DND-41 (cell line): ENCODE data around the gene CEP41.

Experiments
- ATAC-seq: fragments of 200-7000 bp; cut with Tn5 transposase; 3 replicates; pipeline ENCODE4 v1.9.1; 2021; ENCODE audit warnings: low read depth; ENCODE audit not compliant: insufficient read depth
- DNase-seq: peaks from one replicate; pipeline ENCODE4 v3.0.0-alpha.2; 2020
- H2AFZ ChIP-seq: 2 replicates; pipeline ENCODE4 v1.6.0; 2012; ENCODE audit warnings: low read depth, low read length
- H3K27ac ChIP-seq: 2 replicates; pipeline ENCODE4 v1.5.1; 2012; ENCODE audit warnings: low read length, inconsistent platforms
- H3K27me3 ChIP-seq: fragments of 200-600 bp; sonication (generic); 2 replicates; pipeline ENCODE4 v1.6.0; 2012; ENCODE audit warnings: low read length, mild to moderate bottlenecking, inconsistent platforms; ENCODE audit not compliant: insufficient read depth, poor library complexity
- H3K36me3 ChIP-seq: 2 replicates; pipeline ENCODE4 v1.5.1; 2012; ENCODE audit warnings: low read length, inconsistent platforms; ENCODE audit not compliant: insufficient read depth
- H3K4me1 ChIP-seq: 2 replicates; pipeline ENCODE4 v1.5.1; 2012; ENCODE audit warnings: mild to moderate bottlenecking, low read length; ENCODE audit not compliant: insufficient read depth
- H3K4me2 ChIP-seq: 2 replicates; pipeline ENCODE4 v1.6.0; 2012; ENCODE audit warnings: mild to moderate bottlenecking, moderate library complexity, low read length, inconsistent platforms; ENCODE audit not compliant: insufficient read depth
- H3K4me3 ChIP-seq, 2 experiments: fragments of 200-600 bp in 1 of 2; shearing (Covaris generic) in 1 of 2; 2 replicates each; pipeline ENCODE4 v1.5.1; 2012 to 2016; ENCODE audit warnings: inconsistent platforms in 2 of 2, low read length in 2 of 2, mild to moderate bottlenecking in 2 of 2, low read depth in 1 of 2, moderate library complexity in 1 of 2
- H3K79me2 ChIP-seq: 2 replicates; pipeline ENCODE4 v1.6.0; 2012; ENCODE audit warnings: low read length, inconsistent platforms; ENCODE audit not compliant: insufficient read depth
- H3K9ac ChIP-seq: 2 replicates; pipeline ENCODE4 v1.6.0; 2012; ENCODE audit warnings: low read depth, mild to moderate bottlenecking, inconsistent platforms, low read length, moderate library complexity
- H3K9me3 ChIP-seq: 2 replicates; pipeline ENCODE4 v1.5.1; 2012; ENCODE audit warnings: low read length, moderate library complexity, mild to moderate bottlenecking, inconsistent platforms; ENCODE audit not compliant: insufficient read depth, severe bottlenecking
- H4K20me1 ChIP-seq: 2 replicates; pipeline ENCODE4 v1.6.0; 2012; ENCODE audit warnings: low read length; ENCODE audit not compliant: insufficient read depth
- CTCF ChIP-seq: IDR thresholded peaks from 2 replicates; pipeline ENCODE4 v1.5.1; 2012; ENCODE audit warnings: borderline replicate concordance, low read length, moderate library complexity, mild to moderate bottlenecking; ENCODE audit not compliant: poor library complexity, severe bottlenecking; ENCODE audit errors: extremely low read depth
- EZH2 ChIP-seq: IDR thresholded peaks from 3 replicates; pipeline ENCODE4 v1.6.1; 2012; ENCODE audit warnings: borderline replicate concordance, low read depth, mild to moderate bottlenecking, moderate library complexity, low read length, inconsistent platforms; ENCODE audit not compliant: severe bottlenecking

The CEP41 gene

DNA sequence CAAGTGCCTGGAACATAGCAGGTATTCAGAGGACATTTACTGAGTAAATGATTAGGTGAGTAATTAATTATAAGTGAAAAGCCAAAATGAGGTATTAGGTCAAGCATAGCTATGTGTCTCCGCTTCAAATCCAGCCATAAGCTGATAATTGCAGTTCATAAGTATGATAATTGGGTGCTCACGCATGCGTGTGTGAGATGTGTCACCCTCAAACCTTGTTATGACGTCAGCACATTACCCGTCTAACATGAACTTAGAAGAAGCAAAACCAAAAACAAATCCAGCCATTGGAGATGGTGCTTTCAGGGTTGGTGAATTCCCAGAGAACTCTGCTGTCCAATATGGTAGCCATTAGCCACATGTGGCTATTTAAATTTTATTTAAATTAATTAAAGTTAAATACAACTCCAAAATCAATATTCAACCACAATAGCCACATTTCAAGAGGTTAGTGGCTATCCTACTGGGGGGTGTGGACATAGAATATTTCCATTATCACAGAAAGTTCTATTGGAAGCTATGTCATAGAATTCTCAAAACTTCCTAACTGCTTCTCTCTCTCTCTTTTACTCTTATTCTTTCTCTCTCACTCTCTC lies 96.4 kb downstream of the CEP41 start, which contains the start of gene CPA5:
Gene CPA5 (plus strand): TSS at position 546 of the 596 bp plus-strand sequence. CDS start 1,670 bp downstream, outside the sequence.
- no peaks in the 10 kb centered on the region for H4K20me1 ChIP-seq
- TF ChIP-seq CTCF (no peak), EZH2 (no peak)
- no peak within 1 kb of the TSS for H3K4me2 ChIP-seq
- no peaks in the 10 kb centered on the region for H3K36me3 ChIP-seq
- H3K9me3 ChIP-seq = no peaks in the 10 kb centered on the region
- no peaks in the 10 kb centered on the region for H3K4me1 ChIP-seq
- H3K27me3 ChIP-seq = no peaks in the 10 kb centered on the region
- no peak within 1 kb of the TSS for H3K4me3 ChIP-seq
- DNase-seq (no peak), ATAC-seq (no peak)
- H3K27ac ChIP-seq = no peak within 1 kb of the TSS
- H2AFZ ChIP-seq = no peak within 1 kb of the TSS
- no peaks in the 10 kb centered on the region for H3K79me2 ChIP-seq
- no peak within 1 kb of the TSS for H3K9ac ChIP-seq
